Stimulated activated CD4-positive, alpha-beta T cell treated with anti-CD3 and anti-CD28 coated beads, Interleukin-2, amount 100 ng/mL, for 48 hours (primary cell): ENCODE measurements around the gene CRISPLD2.

ENCODE experiments used
- DNase-seq, 2 donors: peaks; one replicate each; pipeline ENCODE4 v3.0.0-alpha.2; 2020

CRISPLD2 gene

GRCh38 chr16:84819644-84820304 lies at the start of gene CRISPLD2:
CRISPLD2 (plus strand) TSS chr16:84819985; CDS start chr16:84838496, 18,511 bp downstream.
- peak; percentile 81 to 83 for DNase-seq

- DNase-seq = no peak
Measured at GRCh38 chr16:84773312-84773711, 46.5 kb upstream of the CRISPLD2 start.

GRCh38 chr16:84774810-84775209 lies 45.0 kb upstream of the CRISPLD2 start:
- no peak for DNase-seq

GRCh38 chr16:84775262-84775810 lies 44.4 kb upstream of the CRISPLD2 start:
- DNase-seq = no peak

GRCh38 chr16:84777435-84777834 lies 42.4 kb upstream of the CRISPLD2 start:
- DNase-seq = no peak

GRCh38 chr16:84778720-84779119 lies 41.1 kb upstream of the CRISPLD2 start:
- DNase-seq = no peak

- DNase-seq = no peak
Measured at GRCh38 chr16:84780063-84780462, 39.7 kb upstream of the CRISPLD2 start.

GRCh38 chr16:84780544-84781376 lies 39.0 kb upstream of the CRISPLD2 start:
- DNase-seq = no peak

- no peak for DNase-seq
Measured at GRCh38 chr16:84782846-84783245, 36.9 kb upstream of the CRISPLD2 start.

GRCh38 chr16:84785843-84786581 lies 33.8 kb upstream of the CRISPLD2 start:
- no peak for DNase-seq

- no peak for DNase-seq
Measured at GRCh38 chr16:84786605-84787262, 33.1 kb upstream of the CRISPLD2 start.

- DNase-seq = no peak
Measured at GRCh38 chr16:84787263-84787622, 32.5 kb upstream of the CRISPLD2 start.

GRCh38 chr16:84788920-84789391 lies 30.8 kb upstream of the CRISPLD2 start:
- DNase-seq = no peak

- no peak for DNase-seq
Measured at GRCh38 chr16:84789431-84789830, 30.4 kb upstream of the CRISPLD2 start.

GRCh38 chr16:84790301-84790700 lies 29.5 kb upstream of the CRISPLD2 start:
- DNase-seq = no peak

GRCh38 chr16:84791088-84791487 lies 28.7 kb upstream of the CRISPLD2 start:
- DNase-seq = no peak

- DNase-seq = no peak
Measured at GRCh38 chr16:84791501-84791900, 28.3 kb upstream of the CRISPLD2 start.

GRCh38 chr16:84794186-84794585 lies 25.6 kb upstream of the CRISPLD2 start:
- DNase-seq = no peak

GRCh38 chr16:84794626-84795025 lies 25.2 kb upstream of the CRISPLD2 start:
- DNase-seq = no peak

- no peak for DNase-seq
Measured at GRCh38 chr16:84795329-84796053, 24.3 kb upstream of the CRISPLD2 start.

GRCh38 chr16:84800158-84800978 lies 19.4 kb upstream of the CRISPLD2 start:
- DNase-seq = no peak
